B cell (primary cell): ENCODE measurements around the gene CEP41. TPM values are rescaled to one million over a fixed set of nuclear protein-coding genes. Genes with fewer than 3 reads are reported as not detected.

Experiments
- ATAC-seq: fragments of 200-7000 bp; cut with Tn5 transposase; one replicate; pipeline ENCODE4 v1.10.0; 2021; ENCODE audit warnings: low read depth, mild to moderate bottlenecking, moderate number of reproducible peaks, moderate library complexity
- CTCF ChIA-PET: fragments of 350-600 bp; sonication (Branson Sonifier 250); formaldehyde crosslinking; loops from one replicate; lab custom pipeline; 2021; ENCODE audit warnings: antibody characterized with exemption, inconsistent platforms; lab: Charles Lee
- POLR2A ChIA-PET: fragments of 350-600 bp; sonication (Branson Sonifier 250); formaldehyde crosslinking; loops from one replicate; lab custom pipeline; 2021; ENCODE audit warnings: antibody characterized with exemption; lab: Charles Lee
- DNase-seq: peaks from one replicate; pipeline ENCODE4 v3.0.0; 2013
- H2AFZ ChIP-seq: 2 replicates; pipeline ENCODE4 v1.6.1; 2012; ENCODE audit warnings: mild to moderate bottlenecking, low read depth, low read length; ENCODE audit not compliant: insufficient read depth, poor library complexity, severe bottlenecking
- H3K27ac ChIP-seq, 2 donors: 1 replicate in 1 of 2; 2 replicates in 1 of 2; pipeline ENCODE4 v1.5.1; 2012 to 2013; ENCODE audit warnings: low read length in 2 of 2, mild to moderate bottlenecking in 2 of 2, moderate library complexity in 1 of 2
- H3K27me3 ChIP-seq, 4 experiments: fragments of 200-600 bp in 1 of 4; sonication (generic) in 1 of 4; replicated peaks in 1 of 4; 1 replicate in 2 of 4; 2 replicates in 2 of 4; pipeline versions ENCODE4 v1.6.1 to v1.7.0; 2013 to 2016; ENCODE audit warnings: low read length in 3 of 4, mild to moderate bottlenecking in 2 of 4, mixed read lengths in 1 of 4, moderate library complexity in 1 of 4; ENCODE audit not compliant: insufficient read depth in 4 of 4, control insufficient read depth in 3 of 4; ENCODE audit errors: control extremely low read depth in 1 of 4
- H3K36me3 ChIP-seq, 2 experiments: replicated peaks in 1 of 2; 1 replicate in 1 of 2; 2 replicates in 1 of 2; pipeline versions ENCODE4 v1.6.1 to v1.7.1; 2013; ENCODE audit warnings: low read length in 1 of 2; ENCODE audit not compliant: insufficient read depth in 2 of 2, control insufficient read depth in 1 of 2; ENCODE audit errors: control extremely low read depth in 1 of 2, extremely low read depth in 1 of 2
- H3K4me1 ChIP-seq, 2 donors: fragments of 200-600 bp in 1 of 2; sonication (generic) in 1 of 2; 1 replicate in 1 of 2; 2 replicates in 1 of 2; pipeline versions ENCODE4 v1.5.1 to v1.6.1; 2013 to 2017; ENCODE audit warnings: low read length in 2 of 2; ENCODE audit not compliant: control insufficient read depth in 2 of 2, insufficient read depth in 2 of 2
- H3K4me2 ChIP-seq: replicated peaks from 2 replicates; pipeline ENCODE3; 2012; ENCODE audit warnings: mild to moderate bottlenecking, low read depth, low read length; ENCODE audit not compliant: poor library complexity, severe bottlenecking
- H3K4me3 ChIP-seq, 5 experiments: fragments of 200-600 bp in 1 of 5; sonication (generic) in 1 of 5; 1 replicate in 3 of 5; 2 replicates in 2 of 5; pipeline versions ENCODE4 v1.5.1 to v1.7.0; 2011 to 2016; ENCODE audit warnings: low read length in 4 of 5, mild to moderate bottlenecking in 4 of 5, low read depth in 2 of 5, control low read depth in 1 of 5, moderate library complexity in 1 of 5; ENCODE audit not compliant: insufficient read depth in 1 of 5; ENCODE audit errors: control extremely low read depth in 1 of 5, extremely low read depth in 1 of 5
- H3K79me2 ChIP-seq: fragments of 200-600 bp; sonication (generic); one replicate; pipeline ENCODE4 v1.6.0; 2016; ENCODE audit warnings: low read length; ENCODE audit not compliant: control insufficient read depth, insufficient read depth
- H3K9ac ChIP-seq: fragments of 200-600 bp; sonication (generic); 2 replicates; pipeline ENCODE4 v1.6.1; 2017; ENCODE audit warnings: mild to moderate bottlenecking, low read length, moderate library complexity
- H3K9me3 ChIP-seq, 3 donors: one replicate each; pipeline versions ENCODE4 v1.6.1 to v1.7.1; 2013; ENCODE audit warnings: low read length in 2 of 3; ENCODE audit not compliant: control insufficient read depth in 2 of 3, insufficient read depth in 1 of 3; ENCODE audit errors: control extremely low read depth in 1 of 3
- H4K20me1 ChIP-seq: 2 replicates; pipeline ENCODE4 v1.6.0; 2012; ENCODE audit warnings: mild to moderate bottlenecking, low read length; ENCODE audit not compliant: insufficient read depth, control insufficient read depth, poor library complexity, severe bottlenecking
- H3K27ac Mint-ChIP-seq: one replicate; pipeline ENCODE4 v1.8.0; 2021; ENCODE audit warnings: mixed read lengths
- H3K27me3 Mint-ChIP-seq: one replicate; pipeline ENCODE4 v1.8.0; 2021; ENCODE audit warnings: mixed read lengths
- H3K4me1 Mint-ChIP-seq: one replicate; pipeline ENCODE4 v1.8.0; 2021; ENCODE audit warnings: mixed read lengths
- H3K4me3 Mint-ChIP-seq: one replicate; pipeline ENCODE4 v1.8.0; 2021; ENCODE audit warnings: mixed read lengths
- H3K9me3 Mint-ChIP-seq: one replicate; pipeline ENCODE4 v1.8.0; 2022; ENCODE audit warnings: mixed read lengths; ENCODE audit not compliant: insufficient read depth
- CTCF ChIP-seq: fragments of 200-600 bp; IDR thresholded peaks from one replicate; pipeline ENCODE4 v1.8.0; 2022; ENCODE audit warnings: antibody characterized with exemption, mild to moderate bottlenecking
- EZH2 ChIP-seq: IDR thresholded peaks from 2 replicates; pipeline ENCODE4 v1.6.1; 2012; ENCODE audit warnings: borderline replicate concordance, low read depth, mild to moderate bottlenecking, moderate library complexity, low read length; ENCODE audit not compliant: insufficient read depth, poor library complexity, severe bottlenecking
- WGBS: methylation state at CpG from one replicate; pipeline ENCODE4 v1.1.5; 2013; ENCODE audit warnings: missing lambda C conversion rate; ENCODE audit not compliant: insufficient coverage; 5-methylcytosine and 5-hydroxymethylcytosine counted together
- intact Hi-C: fragments of 100-400 bp; cut with micrococcal nuclease; formaldehyde crosslinking; loops from one replicate; pipeline ENCODE4 v1.10.0; 2022
- polyA plus RNA-seq: library from polyadenylated mRNA; depleted of rRNA; stranded (reverse); fragments of >200 nt; gene quantifications from 2 replicates; pipeline ENCODE4 v1.2.3, GENCODE V29; 2012
- total RNA-seq, 2 donors: library from RNA; stranded (reverse); fragments of 120-200 nt in 1 of 2; gene quantifications; 1 replicate in 1 of 2; 2 replicates in 1 of 2; pipeline versions ENCODE4 v1.2.3 to v1.2.4, GENCODE V29; 2013 to 2022

The CEP41 gene
- total and polyA plus RNA-seq, 2 donors (not counting 1 experiment from before 2014, with no cell fraction given): 3.4 to 5.9 TPM

- Histone ChIP-seq H3K9ac (no peak overlapping the region), H3K9me3 (peaks cover 0 to under 1% (median 0%) of the 10 kb centered on the region in 3 donors), H4K20me1 (no peaks in the 10 kb centered on the region), H3K4me1 (no peaks in the 10 kb centered on the region), H3K79me2 (no peaks in the 10 kb centered on the region), H3K27ac (no peak overlapping the region), H3K36me3 (no peaks in the 10 kb centered on the region), H2AFZ (no peak overlapping the region), H3K27me3 (no peaks in the 10 kb centered on the region), H3K4me3 (no peak overlapping the region), H3K4me2 (no peak overlapping the region)
- ATAC-seq (no peak), DNase-seq (no peak)
- no peak for TF ChIP-seq CTCF
- no peak for TF ChIP-seq EZH2
- intact Hi-C loops: no loop called here
- no peak overlapping the region for H3K4me3 Mint-ChIP-seq
- H3K9me3 Mint-ChIP-seq: no peaks in the 10 kb centered on the region
- H3K27me3 Mint-ChIP-seq: peaks cover 21% of the 10 kb centered on the region
- ChIA-PET POLR2A (no interaction called here), CTCF (no interaction called here)
- 76% methylated on average over 6 of the region's 12 CpGs for WGBS
- no peaks in the 10 kb centered on the region for H3K4me1 Mint-ChIP-seq
- no peak overlapping the region for H3K27ac Mint-ChIP-seq
Observed at GRCh38 chr7:130346941-130347340, 93.9 kb downstream of the CEP41 start.

GRCh38 chr7:130346177-130346905 is 94.5 kb downstream of the CEP41 start:
- ATAC-seq (no peak), DNase-seq (no peak)
- Mint-ChIP-seq H3K4me3 (no peak overlapping the region), H3K27me3 (peaks cover 21% of the 10 kb centered on the region), H3K9me3 (no peaks in the 10 kb centered on the region), H3K27ac (no peak overlapping the region), H3K4me1 (no peaks in the 10 kb centered on the region)
- Histone ChIP-seq H3K4me3 (no peak overlapping the region), H3K9me3 (peaks cover 0 to 5% (median 0%) of the 10 kb centered on the region in 3 donors), H3K27ac (no peak overlapping the region), H3K4me1 (no peaks in the 10 kb centered on the region), H3K27me3 (peaks cover 0 to 2% (median 0%) of the 10 kb centered on the region in 4 experiments), H3K36me3 (no peaks in the 10 kb centered on the region), H3K79me2 (no peaks in the 10 kb centered on the region), H3K4me2 (no peak overlapping the region), H2AFZ (no peak overlapping the region), H3K9ac (no peak overlapping the region), H4K20me1 (no peaks in the 10 kb centered on the region)
- TF ChIP-seq CTCF (no peak), EZH2 (no peak)
- ChIA-PET POLR2A (no interaction called here), CTCF (no interaction called here)
- intact Hi-C loops: no loop called here
- WGBS: 91% methylated on average over 9 of the region's 10 CpGs
